Fibroblast of lung (primary cell): Measurements from ENCODE around the gene LY9.
"Not testable (repeated sequence)": the region's sequence is repeated elsewhere in the genome, so short reads cannot be mapped to it uniquely, and the experiment has no call there.

Experiments
- EZH2 ChIP-seq: IDR thresholded peaks from 2 replicates; pipeline ENCODE4 v1.5.1; 2012; ENCODE audit warnings: low read length, control low read depth, mild to moderate bottlenecking; ENCODE audit errors: missing control alignments
- TF ChIP-seq, protein P1 (sequence below), 2 donors: IDR thresholded peaks in 1 of 2; conservative IDR thresholded peaks in 1 of 2; 1 replicate in 1 of 2; 2 replicates in 1 of 2; pipeline ENCODE4 v1.5.1; 2011 to 2012; ENCODE audit warnings: low read length in 2 of 2, control low read depth in 1 of 2, inconsistent platforms in 1 of 2, low read depth in 1 of 2, mild to moderate bottlenecking in 1 of 2

DNA sequence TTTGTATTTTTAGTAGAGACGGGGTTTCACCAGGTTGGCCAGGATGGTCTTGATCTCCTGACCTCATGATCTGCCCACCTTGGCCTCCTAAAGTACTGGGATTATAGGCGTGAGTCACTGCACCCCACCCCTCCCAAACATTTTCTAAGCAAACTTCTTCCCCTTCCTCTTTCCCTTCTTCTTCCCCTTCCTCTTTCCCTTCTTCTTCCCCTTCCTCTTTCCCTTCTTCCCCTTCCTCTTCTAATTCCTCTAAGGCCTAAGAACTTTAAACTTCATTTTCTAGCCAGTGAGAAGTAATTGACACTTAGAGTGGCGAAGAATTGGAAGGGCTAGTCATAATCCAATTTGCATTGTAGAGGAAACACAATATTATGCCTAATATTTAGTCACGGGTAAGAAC is 79.6 kb downstream of the LY9 start:
- TF ChIP-seq, protein P1, sequence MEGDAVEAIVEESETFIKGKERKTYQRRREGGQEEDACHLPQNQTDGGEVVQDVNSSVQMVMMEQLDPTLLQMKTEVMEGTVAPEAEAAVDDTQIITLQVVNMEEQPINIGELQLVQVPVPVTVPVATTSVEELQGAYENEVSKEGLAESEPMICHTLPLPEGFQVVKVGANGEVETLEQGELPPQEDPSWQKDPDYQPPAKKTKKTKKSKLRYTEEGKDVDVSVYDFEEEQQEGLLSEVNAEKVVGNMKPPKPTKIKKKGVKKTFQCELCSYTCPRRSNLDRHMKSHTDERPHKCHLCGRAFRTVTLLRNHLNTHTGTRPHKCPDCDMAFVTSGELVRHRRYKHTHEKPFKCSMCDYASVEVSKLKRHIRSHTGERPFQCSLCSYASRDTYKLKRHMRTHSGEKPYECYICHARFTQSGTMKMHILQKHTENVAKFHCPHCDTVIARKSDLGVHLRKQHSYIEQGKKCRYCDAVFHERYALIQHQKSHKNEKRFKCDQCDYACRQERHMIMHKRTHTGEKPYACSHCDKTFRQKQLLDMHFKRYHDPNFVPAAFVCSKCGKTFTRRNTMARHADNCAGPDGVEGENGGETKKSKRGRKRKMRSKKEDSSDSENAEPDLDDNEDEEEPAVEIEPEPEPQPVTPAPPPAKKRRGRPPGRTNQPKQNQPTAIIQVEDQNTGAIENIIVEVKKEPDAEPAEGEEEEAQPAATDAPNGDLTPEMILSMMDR (conservative IDR thresholded peaks at IDR 0.05 in 1 of 2, IDR thresholded peaks at IDR 0.05 in 1 of 2; ENCODE audit: low read depth in 1 of 2, low read length in 2 of 2), result not testable (repeated sequence)
- TF ChIP-seq EZH2, result not testable (repeated sequence)
